Spinal cord (tissue), 10 donors: ENCODE data around the gene NABP1. TPM values are rescaled to one million over a fixed set of nuclear protein-coding genes. Genes with fewer than 3 reads are reported as not detected.

Experiments used
- DNase-seq, 6 donors: peaks; one replicate each; pipeline versions ENCODE4 v3.0.0 to v3.0.0-alpha.2; 2013 to 2015; ENCODE audit warnings: low spot score in 6 of 6, low read depth in 4 of 6
- H3K27ac ChIP-seq: one replicate; pipeline ENCODE4 v1.5.1; 2013; ENCODE audit warnings: low read depth, low read length, control low read depth
- H3K27me3 ChIP-seq: one replicate; pipeline ENCODE4 v1.6.1; 2013; ENCODE audit warnings: low read length; ENCODE audit not compliant: control insufficient read depth, insufficient read depth
- H3K36me3 ChIP-seq: one replicate; pipeline ENCODE4 v1.6.1; 2013; ENCODE audit warnings: low read length; ENCODE audit not compliant: control insufficient read depth, insufficient read depth
- H3K4me1 ChIP-seq: one replicate; pipeline ENCODE4 v1.6.1; 2013; ENCODE audit warnings: low read length; ENCODE audit not compliant: control insufficient read depth, insufficient read depth
- H3K4me3 ChIP-seq: one replicate; pipeline ENCODE4 v1.5.1; 2013; ENCODE audit warnings: low read depth, low read length, control low read depth
- H3K9me3 ChIP-seq: one replicate; pipeline ENCODE4 v1.6.1; 2013; ENCODE audit warnings: low read length; ENCODE audit not compliant: control insufficient read depth, insufficient read depth
- WGBS: methylation state at CpG from one replicate; pipeline ENCODE4 v1.1.5; 2013; ENCODE audit warnings: missing lambda C conversion rate; ENCODE audit not compliant: insufficient coverage; 5-methylcytosine and 5-hydroxymethylcytosine counted together
- polyA plus RNA-seq, 2 donors: library from polyadenylated mRNA; unstranded; fragments of 120-200 nt; gene quantifications; one replicate each; pipeline ENCODE4 v1.2.1, GENCODE V29; 2013; ENCODE audit not compliant: insufficient read length in 2 of 2
- total RNA-seq, 2 donors: library from RNA; depleted of rRNA in 1 of 2; stranded (reverse); fragments of 120-200 nt in 1 of 2; fragments of >200 nt in 1 of 2; gene quantifications; one replicate each; pipeline versions ENCODE4 v1.2.3 to v1.2.4, GENCODE V29; 2013 to 2014
- donor health status: healthy.

Gene NABP1
- total and polyA plus RNA-seq, 4 donors = 5.1 to 14.0 (median 6.8) TPM

DNA sequence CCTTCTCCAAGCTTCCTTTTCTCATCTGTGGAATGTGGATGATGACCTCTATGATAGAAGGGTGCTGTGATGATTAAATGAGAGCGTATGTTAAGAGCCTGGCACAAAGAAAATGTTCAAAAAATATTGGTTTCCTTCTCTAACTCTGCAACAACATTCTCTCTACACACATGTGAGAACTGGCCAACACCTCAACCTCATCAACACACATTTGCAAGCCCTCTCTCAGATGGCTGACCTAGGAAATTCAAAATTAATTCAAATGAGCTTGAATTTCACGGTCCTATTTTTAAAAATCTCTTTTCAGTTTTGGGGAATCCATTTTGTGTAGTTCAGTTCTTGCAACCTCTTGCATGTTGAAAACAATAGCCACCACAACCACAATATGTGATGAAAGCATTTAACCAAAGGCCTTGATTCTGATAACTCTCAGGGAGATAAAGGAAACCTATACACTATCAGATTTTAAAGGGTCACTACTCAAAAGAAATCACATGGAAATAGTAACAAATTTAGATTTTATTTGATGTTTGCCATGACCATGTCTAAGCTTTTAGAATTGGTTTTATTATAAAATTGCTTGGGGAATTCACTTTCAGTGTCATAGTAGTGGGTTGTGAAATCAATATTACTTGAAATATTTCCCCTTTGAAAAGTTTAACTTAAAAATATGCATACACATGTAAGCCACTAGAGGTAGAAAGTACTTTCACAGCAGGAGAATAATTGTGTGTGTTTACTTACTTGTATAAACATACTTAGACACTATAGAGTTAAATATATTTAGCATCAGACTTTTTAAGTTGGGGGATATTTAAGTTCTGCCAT lies 16.6 kb upstream of the NABP1 start:
- 100% methylated on average over 1 of the region's 2 CpGs for WGBS
- no peak for DNase-seq

DNA sequence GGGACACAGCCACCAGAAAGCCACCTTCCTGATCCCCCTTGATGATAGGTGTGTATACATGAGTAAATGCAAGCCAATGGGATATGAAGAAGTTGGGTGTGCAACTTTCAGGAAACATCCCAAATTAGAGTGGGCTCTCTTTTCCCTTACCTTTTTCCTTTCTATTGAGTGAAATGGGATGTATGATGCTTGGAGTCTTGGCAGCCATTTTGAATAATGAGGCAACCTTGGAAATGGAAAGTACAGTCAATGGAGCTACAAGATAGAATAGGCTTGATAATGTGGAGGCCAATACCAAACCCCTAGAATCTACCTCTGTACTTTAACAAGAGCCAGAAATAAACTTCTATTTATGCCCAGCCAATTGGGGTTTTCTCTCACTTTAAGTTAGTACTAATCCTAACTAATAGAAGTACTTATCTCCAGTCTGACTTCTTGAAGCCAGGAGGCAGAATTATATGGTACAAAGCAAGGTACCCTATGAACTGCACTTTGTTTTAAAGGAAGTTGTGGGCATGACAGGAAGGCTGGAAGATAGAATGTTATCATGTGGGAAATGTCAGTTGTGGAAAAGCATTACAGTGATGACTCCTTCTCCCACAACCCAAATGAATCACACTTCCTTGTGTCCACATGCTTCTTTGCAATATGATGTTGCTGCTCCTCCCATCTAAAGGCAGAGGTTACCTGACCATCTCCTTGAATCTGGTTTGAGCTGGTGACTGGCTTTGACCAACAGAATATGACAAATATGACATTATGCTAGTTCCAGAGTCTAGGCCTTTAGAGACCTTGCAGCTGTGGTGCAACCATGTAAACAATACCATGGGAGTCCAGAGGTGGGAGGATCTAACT lies 12.9 kb upstream of the NABP1 start:
- DNase-seq = no peak
- Histone ChIP-seq H3K4me1 (no peaks in the 10 kb centered on the region), H3K27ac (no peak overlapping the region), H3K36me3 (no peaks in the 10 kb centered on the region), H3K9me3 (no peaks in the 10 kb centered on the region), H3K27me3 (no peaks in the 10 kb centered on the region), H3K4me3 (no peak overlapping the region)

More for the DNA sequence above, 16.6 kb upstream of the NABP1 start:
- no peak overlapping the region for H3K27ac ChIP-seq
- no peaks in the 10 kb centered on the region for H3K36me3 ChIP-seq
- no peak overlapping the region for H3K4me3 ChIP-seq
- H3K9me3 ChIP-seq = no peaks in the 10 kb centered on the region
- no peaks in the 10 kb centered on the region for H3K27me3 ChIP-seq
- no peaks in the 10 kb centered on the region for H3K4me1 ChIP-seq

- Histone ChIP-seq H3K27ac (no peak overlapping the region), H3K4me1 (no peaks in the 10 kb centered on the region), H3K36me3 (no peaks in the 10 kb centered on the region), H3K9me3 (no peaks in the 10 kb centered on the region), H3K27me3 (no peaks in the 10 kb centered on the region), H3K4me3 (no peak overlapping the region)
- WGBS = no CpG with 5 or more reads among the region's 4 CpGs
- DNase-seq = no peak
Observed at GRCh38 chr2:191666226-191666625, 11.7 kb upstream of the NABP1 start.

GRCh38 chr2:191666732-191667131 lies 11.2 kb upstream of the NABP1 start:
- DNase-seq = no peak
- WGBS = 73% methylated on average over 3 of the region's 3 CpGs

DNA sequence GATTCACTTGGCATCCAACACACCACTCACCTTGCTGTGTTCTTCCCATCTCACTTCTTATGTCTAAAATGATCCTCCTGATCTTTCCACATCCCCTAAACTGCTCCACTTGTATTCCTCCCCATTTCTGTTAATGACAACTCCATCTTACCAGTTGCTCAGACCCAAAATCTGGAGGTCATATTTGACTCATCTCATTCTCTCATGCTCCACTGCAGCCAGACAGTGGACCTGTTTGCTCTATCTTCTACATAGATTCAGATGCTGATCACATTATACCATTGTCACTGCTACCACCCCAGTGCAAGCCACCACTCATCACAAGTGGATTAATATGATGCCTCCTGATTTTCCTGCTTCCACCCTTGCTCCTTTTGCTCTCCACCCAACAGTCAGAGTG lies 7.9 kb upstream of the NABP1 start:
- no peak overlapping the region for H3K27ac ChIP-seq
- H3K27me3 ChIP-seq = no peaks in the 10 kb centered on the region
- no peak for DNase-seq
- H3K4me1 ChIP-seq = no peaks in the 10 kb centered on the region
- H3K4me3 ChIP-seq = no peak overlapping the region
- no peaks in the 10 kb centered on the region for H3K9me3 ChIP-seq
- no peaks in the 10 kb centered on the region for H3K36me3 ChIP-seq

More at GRCh38 chr2:191666732-191667131, 11.2 kb upstream of the NABP1 start:
- Histone ChIP-seq H3K27ac (no peak overlapping the region), H3K36me3 (no peaks in the 10 kb centered on the region), H3K4me3 (no peak overlapping the region), H3K9me3 (no peaks in the 10 kb centered on the region), H3K4me1 (no peaks in the 10 kb centered on the region), H3K27me3 (no peaks in the 10 kb centered on the region)

DNA sequence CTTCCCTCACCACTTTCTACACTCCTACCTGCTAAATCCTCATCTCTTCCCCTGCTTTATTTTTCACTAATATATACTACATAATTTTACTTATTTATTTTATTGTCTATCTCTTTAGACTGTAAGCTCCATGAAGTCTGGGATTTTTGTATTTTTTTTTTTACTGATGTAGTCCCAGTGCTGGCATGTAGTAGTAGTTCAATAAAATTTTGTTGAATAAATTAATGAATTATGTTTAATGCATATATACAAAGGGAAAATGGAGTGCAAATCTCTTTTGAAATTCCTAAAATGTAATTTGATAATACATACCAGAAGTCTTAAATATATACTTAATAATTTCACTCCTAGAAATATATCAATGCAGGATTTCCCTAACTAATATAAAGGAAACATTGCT lies 7.1 kb upstream of the NABP1 start:
- Histone ChIP-seq H3K27ac (no peak overlapping the region), H3K9me3 (no peaks in the 10 kb centered on the region), H3K4me3 (no peak overlapping the region), H3K4me1 (no peaks in the 10 kb centered on the region), H3K36me3 (no peaks in the 10 kb centered on the region), H3K27me3 (no peaks in the 10 kb centered on the region)
- DNase-seq = no peak

- no peaks in the 10 kb centered on the region for H3K36me3 ChIP-seq
- H3K27me3 ChIP-seq = no peaks in the 10 kb centered on the region
- DNase-seq = peak in 2 of 6 donors; percentile 14 to 22
- H3K9me3 ChIP-seq = no peaks in the 10 kb centered on the region
- H3K4me3 ChIP-seq = no peak overlapping the region
- H3K27ac ChIP-seq = no peak overlapping the region
- H3K4me1 ChIP-seq = peaks cover 12% of the 10 kb centered on the region
- 33% methylated on average over 1 of the region's 3 CpGs for WGBS
Observed at GRCh38 chr2:191675807-191676721, 1.9 kb upstream of the NABP1 start.

DNA sequence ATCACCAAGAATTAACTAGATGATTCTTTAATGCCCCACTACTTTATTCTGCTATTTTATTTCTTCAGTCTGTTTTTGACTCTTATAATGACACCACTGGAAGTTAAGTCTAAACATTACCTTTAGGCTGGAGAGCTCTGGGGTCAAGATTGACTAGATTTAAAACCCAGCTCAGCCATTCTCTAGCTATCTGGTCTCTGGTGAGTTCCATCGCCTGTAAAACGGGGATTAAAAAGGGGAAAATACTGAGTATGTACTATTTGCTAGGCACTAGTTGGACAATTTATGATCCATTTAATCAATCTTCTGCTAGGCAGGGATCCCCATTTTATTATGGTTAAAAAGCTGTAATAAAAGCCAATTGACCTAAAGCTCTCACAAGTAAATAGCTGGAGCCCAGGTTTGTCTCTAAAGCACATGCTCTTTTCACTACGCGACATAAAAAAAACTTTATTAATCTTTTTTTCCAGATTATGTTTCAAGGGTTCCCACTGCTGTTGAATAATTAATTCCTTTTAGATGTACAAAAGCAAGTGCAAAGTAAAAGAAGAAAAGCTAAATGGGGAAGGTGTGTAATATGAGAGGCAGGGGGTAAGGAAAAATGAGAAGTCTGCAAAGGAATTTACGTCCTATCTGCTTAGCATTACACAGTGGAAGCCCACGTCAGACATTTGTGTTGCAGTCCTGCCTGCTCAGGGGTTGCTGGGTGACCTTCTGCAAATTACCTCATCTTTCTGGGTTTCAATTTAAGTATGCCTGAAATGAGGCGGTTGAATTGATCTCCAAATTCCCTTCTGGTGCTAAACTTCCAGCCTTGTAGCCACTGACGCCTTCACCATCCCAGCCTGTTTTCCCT lies 918 bp upstream of the NABP1 start:
- peak in 4 of 6 donors; percentile 17 to 64 (median 25) for DNase-seq
- H3K9me3 ChIP-seq = no peaks in the 10 kb centered on the region
- H3K27me3 ChIP-seq = no peaks in the 10 kb centered on the region
- WGBS = 0% methylated on average over 3 of the region's 8 CpGs
- H3K36me3 ChIP-seq = no peaks in the 10 kb centered on the region
- H3K4me1 ChIP-seq = peaks cover 12% of the 10 kb centered on the region
- H3K4me3 ChIP-seq = peak overlapping the region; percentile 74
- peak overlapping the region; percentile 93 for H3K27ac ChIP-seq
